Spinal cord (tissue), 10 donors: Measurements from ENCODE around the gene SLC8A1. TPM values are rescaled to one million over a fixed set of nuclear protein-coding genes. Genes with fewer than 3 reads are reported as not detected.

Experiments
- DNase-seq, 6 donors: peaks; one replicate each; pipeline versions ENCODE4 v3.0.0 to v3.0.0-alpha.2; 2013 to 2015; ENCODE audit warnings: low spot score in 6 of 6, low read depth in 4 of 6
- H3K27ac ChIP-seq: one replicate; pipeline ENCODE4 v1.5.1; 2013; ENCODE audit warnings: low read depth, low read length, control low read depth
- H3K27me3 ChIP-seq: one replicate; pipeline ENCODE4 v1.6.1; 2013; ENCODE audit warnings: low read length; ENCODE audit not compliant: control insufficient read depth, insufficient read depth
- H3K36me3 ChIP-seq: one replicate; pipeline ENCODE4 v1.6.1; 2013; ENCODE audit warnings: low read length; ENCODE audit not compliant: control insufficient read depth, insufficient read depth
- H3K4me1 ChIP-seq: one replicate; pipeline ENCODE4 v1.6.1; 2013; ENCODE audit warnings: low read length; ENCODE audit not compliant: control insufficient read depth, insufficient read depth
- H3K4me3 ChIP-seq: one replicate; pipeline ENCODE4 v1.5.1; 2013; ENCODE audit warnings: low read depth, low read length, control low read depth
- H3K9me3 ChIP-seq: one replicate; pipeline ENCODE4 v1.6.1; 2013; ENCODE audit warnings: low read length; ENCODE audit not compliant: control insufficient read depth, insufficient read depth
- WGBS: methylation state at CpG from one replicate; pipeline ENCODE4 v1.1.5; 2013; ENCODE audit warnings: missing lambda C conversion rate; ENCODE audit not compliant: insufficient coverage; 5-methylcytosine and 5-hydroxymethylcytosine counted together
- polyA plus RNA-seq, 2 donors: library from polyadenylated mRNA; unstranded; fragments of 120-200 nt; gene quantifications; one replicate each; pipeline ENCODE4 v1.2.1, GENCODE V29; 2013; ENCODE audit not compliant: insufficient read length in 2 of 2
- total RNA-seq, 2 donors: library from RNA; depleted of rRNA in 1 of 2; stranded (reverse); fragments of 120-200 nt in 1 of 2; fragments of >200 nt in 1 of 2; gene quantifications; one replicate each; pipeline versions ENCODE4 v1.2.3 to v1.2.4, GENCODE V29; 2013 to 2014
- donor health status: healthy.

The SLC8A1 gene
- total and polyA plus RNA-seq, 4 donors, result 21.9 to 137 (median 56.3) TPM

DNA sequence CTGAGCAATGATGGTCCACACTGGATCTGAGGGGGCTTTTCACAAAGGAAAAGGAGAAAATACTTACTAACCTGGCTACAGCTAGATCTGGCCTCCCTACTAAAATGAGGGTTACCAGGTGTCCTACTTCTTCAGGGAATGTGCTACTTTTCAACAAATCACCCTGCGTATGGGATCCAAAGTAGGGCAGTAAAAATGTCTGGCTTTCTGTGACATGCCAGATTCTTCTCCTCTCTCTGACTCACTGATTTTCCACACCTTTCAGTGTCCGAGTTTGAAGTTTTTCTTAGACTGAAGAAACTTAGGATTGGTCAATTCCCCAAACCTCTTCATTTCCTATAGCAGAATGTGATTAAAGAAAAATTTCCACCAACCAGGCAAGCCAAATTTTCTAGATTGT is 71.2 kb downstream of the SLC8A1 start:
- Histone ChIP-seq H3K36me3 (no peaks in the 10 kb centered on the region), H3K27ac (no peak overlapping the region), H3K9me3 (peaks cover 6% of the 10 kb centered on the region), H3K4me3 (no peak overlapping the region), H3K27me3 (no peaks in the 10 kb centered on the region), H3K4me1 (no peaks in the 10 kb centered on the region)
- WGBS, result no CpG with 5 or more reads among the region's 2 CpGs
- DNase-seq, result no peak

DNA sequence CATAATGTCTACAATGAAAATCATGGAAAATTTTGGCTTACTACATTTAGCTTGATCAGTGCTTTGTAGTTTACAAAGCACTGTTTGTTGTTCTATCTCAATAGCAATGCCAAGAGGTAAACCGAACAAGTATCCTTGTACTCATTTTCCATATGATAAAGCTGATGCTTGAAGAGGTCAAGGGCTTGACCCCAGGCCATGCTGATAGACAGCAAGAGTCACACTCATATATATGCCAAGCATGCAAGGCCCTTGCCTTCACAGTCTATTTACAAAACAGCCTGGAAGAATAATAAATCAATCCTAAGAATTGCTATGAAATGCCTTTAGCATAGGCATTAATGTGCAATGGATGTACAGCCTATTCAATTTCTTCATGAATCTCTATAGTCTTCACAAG is 71.8 kb downstream of the SLC8A1 start:
- Histone ChIP-seq H3K4me3 (no peak overlapping the region), H3K27ac (no peak overlapping the region), H3K36me3 (no peaks in the 10 kb centered on the region), H3K9me3 (peaks cover 6% of the 10 kb centered on the region), H3K4me1 (no peaks in the 10 kb centered on the region), H3K27me3 (no peaks in the 10 kb centered on the region)
- DNase-seq, result no peak
- WGBS, result 78% methylated on average over 1 of the region's 1 CpG

- WGBS, result no CpG with 5 or more reads among the region's 2 CpGs
- no peaks in the 10 kb centered on the region for H3K4me1 ChIP-seq
- H3K9me3 ChIP-seq, result no peaks in the 10 kb centered on the region
- DNase-seq, result no peak
- no peak overlapping the region for H3K27ac ChIP-seq
- no peaks in the 10 kb centered on the region for H3K27me3 ChIP-seq
- H3K4me3 ChIP-seq, result no peak overlapping the region
- no peaks in the 10 kb centered on the region for H3K36me3 ChIP-seq
These were observed 77.2 kb downstream of the SLC8A1 start for GRCh38 chr2:40374543-40375240.

DNA sequence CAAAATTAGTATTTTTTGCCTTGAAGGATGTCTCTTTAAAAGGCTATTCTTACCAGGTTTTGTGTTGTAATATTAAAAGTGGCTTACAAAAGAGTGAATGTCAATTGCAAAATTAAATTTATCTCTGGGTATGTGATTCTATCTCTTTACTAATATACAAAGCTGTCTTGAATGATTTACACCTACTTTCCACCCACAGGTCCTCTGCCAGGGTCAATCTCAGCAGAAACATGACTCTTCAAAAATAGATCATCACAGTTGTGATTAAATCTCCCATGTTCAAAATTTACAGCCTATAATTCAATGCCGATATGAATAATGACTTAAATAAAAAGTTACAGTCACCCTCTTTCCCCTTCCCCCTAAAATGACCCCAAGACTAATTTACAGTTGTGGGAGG is 78.8 kb downstream of the SLC8A1 start:
- Histone ChIP-seq H3K27ac (no peak overlapping the region), H3K9me3 (no peaks in the 10 kb centered on the region), H3K27me3 (no peaks in the 10 kb centered on the region), H3K4me1 (no peaks in the 10 kb centered on the region), H3K4me3 (no peak overlapping the region), H3K36me3 (no peaks in the 10 kb centered on the region)
- no peak for DNase-seq
- no CpG with 5 or more reads among the region's 1 CpG for WGBS

GRCh38 chr2:40372283-40372985 is 79.5 kb downstream of the SLC8A1 start:
- Histone ChIP-seq H3K36me3 (no peaks in the 10 kb centered on the region), H3K4me1 (no peaks in the 10 kb centered on the region), H3K9me3 (no peaks in the 10 kb centered on the region), H3K4me3 (no peak overlapping the region), H3K27ac (no peak overlapping the region), H3K27me3 (no peaks in the 10 kb centered on the region)
- no peak for DNase-seq
- WGBS, result no CpG with 5 or more reads among the region's 5 CpGs

DNA sequence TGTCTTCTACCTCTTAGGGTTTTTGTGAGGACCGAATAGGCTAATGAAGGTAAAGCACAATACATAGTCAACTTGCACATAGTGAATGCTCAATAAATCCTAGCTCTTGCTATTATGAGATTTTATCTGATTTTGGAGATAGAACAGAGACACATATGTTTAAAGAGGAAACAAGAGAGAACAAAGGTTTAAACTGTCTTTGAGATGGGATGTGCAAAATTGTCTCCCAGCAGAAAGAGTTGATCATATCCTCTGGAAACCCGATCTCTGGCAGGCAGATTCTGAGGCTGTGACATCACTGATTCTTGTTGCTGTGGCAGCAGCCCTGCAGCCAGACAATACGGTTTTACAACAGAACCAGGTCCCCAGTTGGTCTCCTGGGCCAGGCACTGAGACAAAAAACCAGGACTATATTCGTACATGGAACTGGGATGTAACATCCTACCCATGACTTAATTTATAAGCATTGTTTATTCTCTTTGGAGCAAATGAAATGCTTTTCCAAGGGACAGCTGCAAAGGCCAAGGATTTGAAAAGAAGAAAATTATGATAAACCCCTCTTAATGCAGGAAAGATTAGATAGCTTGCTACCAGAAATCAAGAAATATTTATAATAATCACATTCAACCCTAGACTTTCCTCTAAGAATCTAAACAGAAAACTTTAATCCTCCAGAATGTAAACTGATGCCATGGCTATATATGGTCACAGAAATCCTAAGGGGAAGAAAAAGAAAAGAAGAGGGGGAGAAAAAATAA is 80.2 kb downstream of the SLC8A1 start:
- WGBS, result 7% methylated on average over 2 of the region's 4 CpGs
- Histone ChIP-seq H3K27ac (peak overlapping the region; percentile 35), H3K36me3 (no peaks in the 10 kb centered on the region), H3K27me3 (no peaks in the 10 kb centered on the region), H3K9me3 (no peaks in the 10 kb centered on the region), H3K4me3 (no peak overlapping the region), H3K4me1 (no peaks in the 10 kb centered on the region)
- DNase-seq, result peak in 5 of 6 donors; percentile 12 to 67 (median 35)

DNA sequence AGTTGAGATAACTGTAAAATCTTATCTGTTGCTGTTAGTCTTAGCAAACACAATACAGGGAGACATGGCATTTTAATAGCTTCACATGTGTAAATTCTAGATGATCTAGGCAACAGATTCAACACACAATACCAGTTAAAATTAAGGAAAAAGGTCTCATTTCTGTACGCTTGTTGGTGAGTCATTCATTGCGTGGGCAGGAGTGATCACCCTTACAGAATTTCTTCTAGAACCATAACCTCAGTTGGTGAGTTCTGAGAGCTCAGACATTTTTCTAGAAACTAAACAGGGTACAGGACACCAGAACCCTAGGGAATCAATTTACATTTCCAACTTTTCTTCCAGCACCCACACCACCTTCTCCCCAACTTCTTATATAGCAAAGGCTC is 81.9 kb downstream of the SLC8A1 start:
- no peak overlapping the region for H3K4me3 ChIP-seq
- DNase-seq, result no peak
- WGBS, result 100% methylated on average over 1 of the region's 2 CpGs
- no peaks in the 10 kb centered on the region for H3K9me3 ChIP-seq
- no peak overlapping the region for H3K27ac ChIP-seq
- H3K36me3 ChIP-seq, result no peaks in the 10 kb centered on the region
- H3K27me3 ChIP-seq, result no peaks in the 10 kb centered on the region
- no peaks in the 10 kb centered on the region for H3K4me1 ChIP-seq

GRCh38 chr2:40369267-40370006 is 82.5 kb downstream of the SLC8A1 start:
- H3K27ac ChIP-seq, result no peak overlapping the region
- H3K4me3 ChIP-seq, result no peak overlapping the region
- H3K36me3 ChIP-seq, result no peaks in the 10 kb centered on the region
- no CpG with 5 or more reads among the region's 3 CpGs for WGBS
- DNase-seq, result no peak
- H3K9me3 ChIP-seq, result no peaks in the 10 kb centered on the region
- H3K4me1 ChIP-seq, result no peaks in the 10 kb centered on the region
- H3K27me3 ChIP-seq, result no peaks in the 10 kb centered on the region

- 93% methylated on average over 2 of the region's 2 CpGs for WGBS
These were observed 84.2 kb downstream of the SLC8A1 start for GRCh38 chr2:40367652-40368051.

More at GRCh38 chr2:40367652-40368051, 84.2 kb downstream of the SLC8A1 start:
- no peak for DNase-seq
- Histone ChIP-seq H3K9me3 (no peaks in the 10 kb centered on the region), H3K4me3 (no peak overlapping the region), H3K27me3 (no peaks in the 10 kb centered on the region), H3K36me3 (no peaks in the 10 kb centered on the region), H3K4me1 (no peaks in the 10 kb centered on the region), H3K27ac (no peak overlapping the region)
